GM21737 (cell line): ENCODE measurements around the gene NDUFC2.
A peak's percentile ranks its signal among the peaks of the same experiment; 100 is the strongest.
"Not testable (repeated sequence)": the region's sequence is repeated elsewhere in the genome, so short reads cannot be mapped to it uniquely, and the experiment has no call there.

Experiments used
- ATAC-seq: cut with Tn5 transposase; IDR thresholded peaks from one replicate; pipeline ENCODE4 v1.9.1; 2021; ENCODE audit warnings: mild to moderate bottlenecking, moderate library complexity; ENCODE audit not compliant: unreplicated experiment

Gene NDUFC2

GRCh38 chr11:78079232-78080083 lies at the start of gene NDUFC2:
TSS of gene NDUFC2 (minus strand) at chr11:78079862. CDS start at chr11:78079744, 118 bp downstream.
- peak; percentile 68 for ATAC-seq

- no peak for ATAC-seq
Measured at GRCh38 chr11:78127403-78127802, 47.7 kb upstream of the NDUFC2 start.

GRCh38 chr11:78112582-78113275 lies 33.1 kb upstream of the NDUFC2 start:
- ATAC-seq = no peak

GRCh38 chr11:78111298-78111697 lies 31.6 kb upstream of the NDUFC2 start:
- ATAC-seq = no peak

GRCh38 chr11:78110830-78111229 lies 31.2 kb upstream of the NDUFC2 start:
- no peak for ATAC-seq

GRCh38 chr11:78110351-78110750 lies 30.7 kb upstream of the NDUFC2 start:
- ATAC-seq = no peak

- ATAC-seq = no peak
Measured at GRCh38 chr11:78109081-78110015, 29.7 kb upstream of the NDUFC2 start.

GRCh38 chr11:78100676-78101472 lies 21.2 kb upstream of the NDUFC2 start:
- ATAC-seq = no peak

- ATAC-seq = no peak
Measured at GRCh38 chr11:78100261-78100660, 20.6 kb upstream of the NDUFC2 start.

GRCh38 chr11:78099666-78100065 lies 20.0 kb upstream of the NDUFC2 start:
- ATAC-seq = no peak

- ATAC-seq = no peak
Measured at GRCh38 chr11:78097666-78098385, 18.2 kb upstream of the NDUFC2 start.

GRCh38 chr11:78094250-78094649 lies 14.6 kb upstream of the NDUFC2 start:
- ATAC-seq = no peak

GRCh38 chr11:78086521-78087074 lies 6.9 kb upstream of the NDUFC2 start:
- ATAC-seq = not testable (repeated sequence)

GRCh38 chr11:78085972-78086371 lies 6.3 kb upstream of the NDUFC2 start:
- ATAC-seq = no peak

GRCh38 chr11:78084506-78084905 lies 4.8 kb upstream of the NDUFC2 start:
- ATAC-seq = not testable (repeated sequence)

GRCh38 chr11:78083021-78083420 lies 3.4 kb upstream of the NDUFC2 start:
- no peak for ATAC-seq

- ATAC-seq = no peak
Measured at GRCh38 chr11:78082146-78082545, 2.5 kb upstream of the NDUFC2 start.

- ATAC-seq = no peak
Measured at GRCh38 chr11:78081583-78081982, 1.9 kb upstream of the NDUFC2 start.

GRCh38 chr11:78080818-78081495 lies 1.3 kb upstream of the NDUFC2 start:
- no peak for ATAC-seq
